Activated CD4-positive, CD25-positive, alpha-beta regulatory T cell (primary cell): Measurements from ENCODE around the gene GID8.

ENCODE experiments used
- DNase-seq, 4 experiments: peaks; one replicate each; lab custom pipeline; 2025; lab: John Stamatoyannopoulos, UW

The GID8 gene

GRCh38 chr20:62902926-62903615 lies 34.9 kb upstream of the GID8 start:
- no peak for DNase-seq

- DNase-seq = no peak
Measured at GRCh38 chr20:62905536-62906117, 32.3 kb upstream of the GID8 start.

- no peak for DNase-seq
Measured at GRCh38 chr20:62906209-62906608, 31.7 kb upstream of the GID8 start.

GRCh38 chr20:62906647-62907375 lies 31.1 kb upstream of the GID8 start:
- no peak for DNase-seq

- DNase-seq = no peak
Measured at GRCh38 chr20:62907384-62908317, 30.3 kb upstream of the GID8 start.

GRCh38 chr20:62908971-62909791 lies 28.8 kb upstream of the GID8 start:
- no peak for DNase-seq

GRCh38 chr20:62910217-62910766 lies 27.7 kb upstream of the GID8 start:
- DNase-seq = no peak

GRCh38 chr20:62910777-62911497 lies 27.0 kb upstream of the GID8 start:
- DNase-seq = no peak

- no peak for DNase-seq
Measured at GRCh38 chr20:62911701-62912280, 26.2 kb upstream of the GID8 start.

GRCh38 chr20:62913043-62913630 lies 24.8 kb upstream of the GID8 start:
- no peak for DNase-seq

GRCh38 chr20:62914436-62914835 lies 23.5 kb upstream of the GID8 start:
- no peak for DNase-seq

- DNase-seq = no peak
Measured at GRCh38 chr20:62914970-62915457, 22.9 kb upstream of the GID8 start.

- no peak for DNase-seq
Measured at GRCh38 chr20:62916703-62917476, 21.1 kb upstream of the GID8 start.

- no peak for DNase-seq
Measured at GRCh38 chr20:62917720-62918119, 20.2 kb upstream of the GID8 start.

- no peak for DNase-seq
Measured at GRCh38 chr20:62918147-62918546, 19.8 kb upstream of the GID8 start.

- no peak for DNase-seq
Measured at GRCh38 chr20:62918831-62919230, 19.1 kb upstream of the GID8 start.

- no peak for DNase-seq
Measured at GRCh38 chr20:62920039-62920645, 17.8 kb upstream of the GID8 start.

GRCh38 chr20:62921119-62921687 lies 16.7 kb upstream of the GID8 start:
- DNase-seq = peak in 1 of 4 experiments; percentile 15
